HG03432 (cell line): ENCODE measurements around the gene BACE2.
A peak's percentile ranks its signal among the peaks of the same experiment; 100 is the strongest.

Experiments used
- ATAC-seq: cut with Tn5 transposase; IDR thresholded peaks from one replicate; pipeline ENCODE4 v1.9.1; 2021; ENCODE audit warnings: mild to moderate bottlenecking, moderate library complexity; ENCODE audit not compliant: unreplicated experiment

BACE2 gene

GRCh38 chr21:41167348-41168342, at the start of gene BACE2:
TSS of gene BACE2 (plus strand) at chr21:41168160. CDS start at chr21:41168264, 104 bp downstream.
- ATAC-seq = peak; percentile 73

GRCh38 chr21:41119901-41120300, 48.1 kb upstream of the BACE2 start:
- ATAC-seq = no peak

GRCh38 chr21:41120997-41121396, 47.0 kb upstream of the BACE2 start:
- ATAC-seq = no peak

GRCh38 chr21:41121785-41122415, 46.1 kb upstream of the BACE2 start:
- no peak for ATAC-seq

GRCh38 chr21:41124641-41125201, 43.2 kb upstream of the BACE2 start:
- ATAC-seq = no peak

GRCh38 chr21:41128981-41129380, 39.0 kb upstream of the BACE2 start:
- ATAC-seq = no peak

- no peak for ATAC-seq
Observed at GRCh38 chr21:41130883-41131282, 37.1 kb upstream of the BACE2 start.

- no peak for ATAC-seq
Observed at GRCh38 chr21:41133874-41134522, 34.0 kb upstream of the BACE2 start.

GRCh38 chr21:41135746-41136145, 32.2 kb upstream of the BACE2 start:
- no peak for ATAC-seq

- no peak for ATAC-seq
Observed at GRCh38 chr21:41136286-41136685, 31.7 kb upstream of the BACE2 start.

- ATAC-seq = no peak
Observed at GRCh38 chr21:41137401-41137800, 30.6 kb upstream of the BACE2 start.

- ATAC-seq = no peak
Observed at GRCh38 chr21:41137889-41138288, 30.1 kb upstream of the BACE2 start.

GRCh38 chr21:41138711-41139110, 29.2 kb upstream of the BACE2 start:
- no peak for ATAC-seq

- ATAC-seq = no peak
Observed at GRCh38 chr21:41139275-41139674, 28.7 kb upstream of the BACE2 start.

GRCh38 chr21:41139951-41140350, 28.0 kb upstream of the BACE2 start:
- ATAC-seq = no peak

GRCh38 chr21:41141031-41141457, 26.9 kb upstream of the BACE2 start:
- no peak for ATAC-seq

GRCh38 chr21:41142051-41142795, 25.7 kb upstream of the BACE2 start:
- no peak for ATAC-seq

- no peak for ATAC-seq
Observed at GRCh38 chr21:41143596-41144325, 24.2 kb upstream of the BACE2 start.

- ATAC-seq = no peak
Observed at GRCh38 chr21:41147096-41147978, 20.6 kb upstream of the BACE2 start.
